Nephron progenitor cell (in vitro differentiated cells): ENCODE results near the gene HACD1.

ENCODE experiments used
- DNase-seq: peaks from one replicate; pipeline ENCODE4 v3.0.0; 2021
- H3K27ac Mint-ChIP-seq: 2 replicates; pipeline ENCODE4 v1.8.0; 2021; ENCODE audit warnings: mild to moderate bottlenecking, moderate library complexity, mixed read lengths
- H3K27me3 Mint-ChIP-seq: 2 replicates; pipeline ENCODE4 v1.8.0; 2021; ENCODE audit warnings: mild to moderate bottlenecking, low read depth, mixed read lengths; ENCODE audit not compliant: poor library complexity
- H3K36me3 Mint-ChIP-seq: 2 replicates; pipeline ENCODE4 v1.8.0; 2021; ENCODE audit warnings: low read depth, mixed read lengths
- H3K4me1 Mint-ChIP-seq: 2 replicates; pipeline ENCODE4 v1.8.0; 2021; ENCODE audit warnings: mixed read lengths
- H3K4me3 Mint-ChIP-seq: 2 replicates; pipeline ENCODE4 v1.8.0; 2021; ENCODE audit warnings: mild to moderate bottlenecking, moderate library complexity, mixed read lengths
- H3K9me3 Mint-ChIP-seq: 2 replicates; pipeline ENCODE4 v1.8.0; 2021; ENCODE audit warnings: mild to moderate bottlenecking, moderate library complexity, mixed read lengths
- TF ChIP-seq, protein P1 (sequence below): fragments of 200-600 bp; sonication (generic); IDR thresholded peaks from 2 replicates; pipeline ENCODE4 v1.5.0; 2021; ENCODE audit warnings: antibody characterized with exemption

Gene HACD1

DNA sequence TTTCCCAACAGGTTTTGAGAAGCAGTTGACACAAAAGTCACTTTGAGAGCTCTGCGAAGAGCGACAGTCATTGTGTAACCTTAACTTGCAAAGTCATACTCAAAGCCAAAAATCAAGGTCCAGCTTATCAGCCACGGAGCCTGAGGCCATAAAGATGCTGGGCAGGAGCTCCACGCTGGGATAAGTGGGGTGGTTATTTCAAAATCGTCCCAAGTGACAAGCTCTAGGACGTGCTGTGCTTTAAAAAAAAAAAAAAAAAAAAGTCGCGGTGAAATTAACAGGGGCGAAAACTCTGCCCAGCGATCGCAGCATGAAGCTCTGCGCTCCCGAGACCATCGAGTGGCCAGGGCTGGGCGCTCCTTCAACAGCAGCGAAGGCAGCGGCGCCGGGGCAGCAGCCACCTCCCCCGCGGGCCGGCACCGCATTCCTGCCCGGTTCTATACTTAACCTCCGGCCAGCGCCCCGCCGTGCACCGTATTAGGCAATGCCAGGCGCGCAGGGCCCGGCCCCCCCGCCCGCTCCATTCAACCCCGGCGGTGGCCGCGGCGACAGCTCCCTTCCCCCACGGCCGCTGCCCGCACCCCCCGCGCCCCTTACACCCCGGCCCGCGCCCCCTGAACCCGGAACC lies 657 bp downstream of the HACD1 start:
- Mint-ChIP-seq H3K36me3 (peaks cover 21% of the 10 kb centered on the region), H3K4me1 (no peaks in the 10 kb centered on the region), H3K9me3 (no peaks in the 10 kb centered on the region), H3K4me3 (peak overlapping the region; percentile 78), H3K27ac (no peak overlapping the region), H3K27me3 (peaks cover 9% of the 10 kb centered on the region)
- DNase-seq: peak; percentile 83
- TF ChIP-seq, protein P1, sequence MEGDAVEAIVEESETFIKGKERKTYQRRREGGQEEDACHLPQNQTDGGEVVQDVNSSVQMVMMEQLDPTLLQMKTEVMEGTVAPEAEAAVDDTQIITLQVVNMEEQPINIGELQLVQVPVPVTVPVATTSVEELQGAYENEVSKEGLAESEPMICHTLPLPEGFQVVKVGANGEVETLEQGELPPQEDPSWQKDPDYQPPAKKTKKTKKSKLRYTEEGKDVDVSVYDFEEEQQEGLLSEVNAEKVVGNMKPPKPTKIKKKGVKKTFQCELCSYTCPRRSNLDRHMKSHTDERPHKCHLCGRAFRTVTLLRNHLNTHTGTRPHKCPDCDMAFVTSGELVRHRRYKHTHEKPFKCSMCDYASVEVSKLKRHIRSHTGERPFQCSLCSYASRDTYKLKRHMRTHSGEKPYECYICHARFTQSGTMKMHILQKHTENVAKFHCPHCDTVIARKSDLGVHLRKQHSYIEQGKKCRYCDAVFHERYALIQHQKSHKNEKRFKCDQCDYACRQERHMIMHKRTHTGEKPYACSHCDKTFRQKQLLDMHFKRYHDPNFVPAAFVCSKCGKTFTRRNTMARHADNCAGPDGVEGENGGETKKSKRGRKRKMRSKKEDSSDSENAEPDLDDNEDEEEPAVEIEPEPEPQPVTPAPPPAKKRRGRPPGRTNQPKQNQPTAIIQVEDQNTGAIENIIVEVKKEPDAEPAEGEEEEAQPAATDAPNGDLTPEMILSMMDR: no peak

DNA sequence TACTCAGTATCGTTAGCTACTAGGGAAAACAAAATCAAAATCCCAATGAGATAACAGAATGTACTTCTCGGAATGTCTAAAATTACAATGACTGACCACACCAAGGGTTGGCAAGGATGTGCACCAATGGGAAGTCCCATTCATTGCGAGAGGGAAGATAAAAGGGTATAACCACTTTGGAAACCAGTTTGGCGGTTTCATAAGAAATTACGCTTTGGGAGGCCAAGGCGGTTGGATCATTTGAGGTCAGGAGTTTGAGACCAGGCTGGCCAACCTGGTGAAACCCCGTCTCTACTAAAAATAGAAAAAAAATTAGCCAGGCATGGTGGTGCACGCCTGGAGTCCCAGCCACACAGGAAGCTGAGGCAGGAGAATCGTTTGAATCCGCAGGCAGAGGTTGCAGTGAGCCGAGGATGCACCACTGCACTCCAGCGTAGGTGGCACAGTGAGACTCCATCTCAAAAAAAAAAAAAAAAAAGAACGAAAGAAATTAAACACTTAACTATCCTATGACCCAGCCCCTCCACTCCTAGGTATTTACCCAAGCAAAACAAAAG lies 7.6 kb downstream of the HACD1 start:
- peaks cover 26% of the 10 kb centered on the region for H3K36me3 Mint-ChIP-seq
- no peaks in the 10 kb centered on the region for H3K9me3 Mint-ChIP-seq
- no peak overlapping the region for H3K4me3 Mint-ChIP-seq
- H3K4me1 Mint-ChIP-seq: no peaks in the 10 kb centered on the region
- no peaks in the 10 kb centered on the region for H3K27me3 Mint-ChIP-seq
- no peak for DNase-seq
- TF ChIP-seq, protein P1: no peak
- no peak overlapping the region for H3K27ac Mint-ChIP-seq

DNA sequence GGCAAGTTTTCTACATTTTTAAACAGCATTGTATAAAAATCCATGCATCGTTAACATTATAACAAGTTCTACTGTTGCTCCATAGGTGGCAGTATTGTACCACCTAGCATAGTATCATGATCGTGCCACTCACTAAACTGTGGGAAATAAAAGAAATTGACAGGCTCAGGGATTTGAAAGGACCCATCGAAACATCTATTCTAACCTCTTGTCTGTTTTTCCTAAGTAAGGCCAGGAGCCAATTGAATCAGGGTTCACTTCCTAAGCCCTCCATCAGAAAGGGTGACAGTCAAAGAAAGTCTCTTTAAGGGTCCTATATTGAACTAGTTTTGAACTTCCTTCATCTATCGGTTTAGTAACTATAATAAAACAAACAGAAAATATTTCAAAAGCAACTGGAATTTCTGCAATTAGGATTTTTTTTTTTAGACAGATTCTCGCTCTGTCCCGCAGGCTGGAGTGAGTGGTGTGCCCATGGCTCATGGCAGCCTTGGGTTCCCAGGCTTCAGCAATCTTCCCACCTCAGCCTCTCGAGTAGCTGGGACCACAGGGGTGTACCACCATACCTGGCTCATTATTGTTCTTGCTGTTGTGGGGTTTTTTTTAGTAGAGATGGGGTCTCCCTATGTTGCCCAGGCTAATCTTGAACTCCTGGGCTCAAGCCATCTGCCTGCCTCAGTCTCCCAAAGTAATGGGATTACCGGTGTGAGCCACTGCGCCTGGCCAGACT lies 9.4 kb downstream of the HACD1 start:
- no peak overlapping the region for H3K4me3 Mint-ChIP-seq
- no peaks in the 10 kb centered on the region for H3K27me3 Mint-ChIP-seq
- no peaks in the 10 kb centered on the region for H3K9me3 Mint-ChIP-seq
- H3K4me1 Mint-ChIP-seq: no peaks in the 10 kb centered on the region
- TF ChIP-seq, protein P1: peak; percentile 85
- peak; percentile 15 for DNase-seq
- no peak overlapping the region for H3K27ac Mint-ChIP-seq
- H3K36me3 Mint-ChIP-seq: peaks cover 20% of the 10 kb centered on the region

DNA sequence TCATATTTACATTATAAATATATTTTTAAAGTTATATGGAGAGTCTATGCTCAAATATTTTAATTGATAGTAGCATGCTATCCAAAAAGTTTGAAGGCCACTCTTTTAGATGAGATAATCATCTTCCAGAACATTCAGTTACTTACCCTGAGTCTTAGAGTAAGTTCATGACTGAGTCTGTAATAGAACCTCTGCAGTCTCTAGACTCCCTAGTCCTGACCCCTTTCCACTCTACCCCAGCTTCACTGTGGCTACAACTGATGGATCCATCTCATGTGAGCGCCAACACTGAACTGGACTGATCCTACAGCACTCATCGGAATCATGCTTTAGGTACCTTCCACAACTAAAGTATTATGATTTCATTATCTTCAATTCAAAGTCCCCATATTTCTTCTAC lies 10.1 kb downstream of the HACD1 start:
- Mint-ChIP-seq H3K9me3 (no peaks in the 10 kb centered on the region), H3K27ac (no peak overlapping the region), H3K36me3 (peaks cover 13% of the 10 kb centered on the region), H3K4me1 (no peaks in the 10 kb centered on the region), H3K4me3 (no peak overlapping the region), H3K27me3 (no peaks in the 10 kb centered on the region)
- no peak for DNase-seq
- TF ChIP-seq, protein P1: no peak

DNA sequence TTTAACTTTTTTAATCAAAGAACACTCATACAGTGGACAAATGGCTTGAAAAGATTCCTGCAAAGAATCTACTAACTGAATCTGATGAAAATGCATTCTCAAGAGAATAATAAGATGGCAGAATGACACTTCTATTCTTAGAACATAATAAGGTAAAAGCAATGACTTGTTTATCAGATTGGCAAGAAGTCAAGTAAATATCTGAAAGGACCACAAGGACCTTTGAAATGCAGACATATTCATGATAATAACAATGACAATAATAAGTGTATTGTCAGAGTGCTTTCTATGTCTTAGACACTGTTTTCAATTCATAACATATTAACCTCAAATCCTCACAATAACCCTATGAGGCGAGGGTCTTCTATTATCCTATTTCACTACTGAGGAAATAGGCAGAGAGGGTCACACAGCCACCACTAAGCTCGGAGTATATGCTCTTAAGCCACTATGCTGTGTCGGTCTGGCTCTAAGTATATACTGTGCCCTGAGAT lies 10.6 kb downstream of the HACD1 start:
- Mint-ChIP-seq H3K4me1 (no peaks in the 10 kb centered on the region), H3K4me3 (no peak overlapping the region), H3K27me3 (no peaks in the 10 kb centered on the region), H3K9me3 (no peaks in the 10 kb centered on the region), H3K27ac (no peak overlapping the region), H3K36me3 (peaks cover 12% of the 10 kb centered on the region)
- TF ChIP-seq, protein P1: no peak
- no peak for DNase-seq
